ENCODE data around the gene AMPD1. TPM values are rescaled to one million over a fixed set of nuclear protein-coding genes. Genes with fewer than 3 reads are reported as not detected.
A peak's percentile ranks its signal among the peaks of the same experiment; 100 is the strongest.

Gene AMPD1
- total RNA-seq, 2 experiments from 2014 or later, result not detected

GRCh38 chr1:114723457-114723856 lies 28.1 kb upstream of the AMPD1 start:
- no peaks in the 10 kb centered on the region for H3K27me3 ChIP-seq (ENCODE audit: control insufficient read depth in 1 of 2, insufficient read depth in 2 of 2, low read length in 2 of 2)
- H3K4me3 ChIP-seq (ENCODE audit: low read length), result no peak overlapping the region
- H3K4me1 ChIP-seq (ENCODE audit: insufficient read depth, low read length), result no peaks in the 10 kb centered on the region
- no peak overlapping the region for H3K4me3 Mint-ChIP-seq
- no peaks in the 10 kb centered on the region for H3K9me3 ChIP-seq (ENCODE audit: control insufficient read depth in 1 of 2, insufficient read depth in 1 of 2, low read length in 2 of 2)
- peak overlapping the region; percentile 28 for H3K27ac Mint-ChIP-seq
- no peaks in the 10 kb centered on the region for H3K27me3 Mint-ChIP-seq
- DNase-seq (no peak), ATAC-seq (ENCODE audit: poor library complexity) (no peak)
- H3K9me3 Mint-ChIP-seq, result no peaks in the 10 kb centered on the region
- intact Hi-C loops (cut with DNase I, micrococcal nuclease), result no loop called here
- POLR2A ChIA-PET, result no interaction called here
- no peaks in the 10 kb centered on the region for H3K4me1 Mint-ChIP-seq (ENCODE audit: low read depth)
- H3K27ac ChIP-seq (ENCODE audit: low read depth in 1 of 2, low read length in 2 of 2), result no peak overlapping the region
- TF ChIP-seq CTCF (IDR thresholded peaks at IDR 0.05), result no peak
- CTCF ChIA-PET, result no interaction called here
- H3K36me3 Mint-ChIP-seq (ENCODE audit: low read depth), result peaks cover 99% of the 10 kb centered on the region
- H3K36me3 ChIP-seq (ENCODE audit: insufficient read depth, low read length), result peaks cover 100% of the 10 kb centered on the region

GRCh38 chr1:114720492-114720891 lies 25.1 kb upstream of the AMPD1 start:
- peaks cover 98% of the 10 kb centered on the region for H3K36me3 Mint-ChIP-seq (ENCODE audit: low read depth)
- Histone ChIP-seq H3K4me1 (ENCODE audit: insufficient read depth, low read length) (peaks cover 11% of the 10 kb centered on the region), H3K27ac (ENCODE audit: low read depth in 1 of 2, low read length in 2 of 2) (no peak overlapping the region), H3K4me3 (ENCODE audit: low read length) (no peak overlapping the region), H3K36me3 (ENCODE audit: insufficient read depth, low read length) (peaks cover 81% of the 10 kb centered on the region), H3K9me3 (ENCODE audit: control insufficient read depth in 1 of 2, insufficient read depth in 1 of 2, low read length in 2 of 2) (no peaks in the 10 kb centered on the region), H3K27me3 (ENCODE audit: control insufficient read depth in 1 of 2, insufficient read depth in 2 of 2, low read length in 2 of 2) (no peaks in the 10 kb centered on the region)
- intact Hi-C loops (cut with DNase I, micrococcal nuclease), result no loop called here
- H3K27me3 Mint-ChIP-seq, result no peaks in the 10 kb centered on the region
- ChIA-PET CTCF (interaction anchor here (1.4 kb wide), 1 partner anchor 139 kb away, joined by 4 read pairs; the partner anchor contains the start of gene BCAS2), POLR2A (interaction anchor here (1.2 kb wide), 1 partner anchor 37 kb away, joined by 3 read pairs; the partner anchor contains the start of gene CSDE1)
- peak overlapping the region; percentile 45 for H3K27ac Mint-ChIP-seq
- H3K9me3 Mint-ChIP-seq, result no peaks in the 10 kb centered on the region
- no peak for ATAC-seq (ENCODE audit: poor library complexity)
- no peak for DNase-seq
- no peak overlapping the region for H3K4me3 Mint-ChIP-seq
- peaks cover 16% of the 10 kb centered on the region for H3K4me1 Mint-ChIP-seq (ENCODE audit: low read depth)
- TF ChIP-seq CTCF (IDR thresholded peaks at IDR 0.05), result no peak

GRCh38 chr1:114719424-114719787 lies 24.1 kb upstream of the AMPD1 start:
- Histone ChIP-seq H3K4me3 (ENCODE audit: low read length) (no peak overlapping the region), H3K27ac (ENCODE audit: low read depth in 1 of 2, low read length in 2 of 2) (no peak overlapping the region), H3K9me3 (ENCODE audit: control insufficient read depth in 1 of 2, insufficient read depth in 1 of 2, low read length in 2 of 2) (no peaks in the 10 kb centered on the region), H3K27me3 (ENCODE audit: control insufficient read depth in 1 of 2, insufficient read depth in 2 of 2, low read length in 2 of 2) (no peaks in the 10 kb centered on the region), H3K4me1 (ENCODE audit: insufficient read depth, low read length) (peaks cover 16% of the 10 kb centered on the region), H3K36me3 (ENCODE audit: insufficient read depth, low read length) (peaks cover 70% of the 10 kb centered on the region)
- no peak for ATAC-seq (ENCODE audit: poor library complexity)
- TF ChIP-seq CTCF (IDR thresholded peaks at IDR 0.05), result no peak
- H3K4me1 Mint-ChIP-seq (ENCODE audit: low read depth), result peaks cover 17% of the 10 kb centered on the region
- ChIA-PET CTCF (no interaction called here), POLR2A (no interaction called here)
- H3K27ac Mint-ChIP-seq, result peak overlapping the region; percentile 32
- peaks cover 89% of the 10 kb centered on the region for H3K36me3 Mint-ChIP-seq (ENCODE audit: low read depth)
- intact Hi-C loops (cut with DNase I, micrococcal nuclease), result loop anchor here (2.0 to 10.0 kb wide), 5 partner anchors 47 to 375 kb away; partner anchors contain the start of genes DENND2C (in 1 of the 2) and TRIM33 (in 1 of the 2)
- H3K9me3 Mint-ChIP-seq, result no peaks in the 10 kb centered on the region
- peak overlapping the region; percentile 25 for H3K4me3 Mint-ChIP-seq
- no peak for DNase-seq
- no peaks in the 10 kb centered on the region for H3K27me3 Mint-ChIP-seq
